K562 (cell line): Measurements from ENCODE around the gene SYT6. TPM values are rescaled to one million over a fixed set of nuclear protein-coding genes. Genes with fewer than 3 reads are reported as not detected.

Experiments
- ATAC-seq: fragments of 200-7000 bp; cut with Tn5 transposase; 3 replicates; pipeline ENCODE4 v1.9.1; 2020; ENCODE audit warnings: moderate library complexity
- BruUV-seq: library from RNA; stranded (reverse); fragments of 400-500 nt; replicated peaks from 2 replicates; lab custom pipeline; 2021; lab: Mats Ljungman, UMichigan
- CTCF ChIA-PET: fragments of 300-600 bp; formaldehyde crosslinking; extraction: SDS; loops from one replicate; lab custom pipeline; 2021; ENCODE audit warnings: low intra/inter-chr PET ratio; lab: Yijun Ruan, JAX
- POLR2A ChIA-PET: fragments of 300-600, 350-650 bp; sonication (Branson Sonifier 250); formaldehyde crosslinking; extraction: SDS; loops from one replicate; lab custom pipeline; 2021; ENCODE audit warnings: antibody characterized with exemption, inconsistent platforms; lab: Yijun Ruan, JAX
- DNase-seq, 4 experiments: peaks; one replicate each; pipeline versions ENCODE4 v3.0.0 to v3.0.0-alpha.2; 2011 to 2018; ENCODE audit warnings: low spot score in 3 of 4, mixed read lengths in 3 of 4; ENCODE audit errors: extremely low read depth in 1 of 4
- FAIRE-seq: peaks from 2 replicates; lab custom pipeline; 2011; peaks lifted over from hg19 to GRCh38; lab: Jason Lieb, UNC
- H2AFZ ChIP-seq: 2 replicates; pipeline ENCODE4 v1.6.0; 2011; ENCODE audit warnings: low read depth, low read length, control low read depth, inconsistent platforms
- H3K27ac ChIP-seq: fragments of 200-600 bp; 3 replicates; pipeline ENCODE4 v1.8.0; 2011; ENCODE audit warnings: low read depth, mild to moderate bottlenecking, control low read depth, inconsistent platforms, low read length, moderate library complexity, mixed read lengths; ENCODE audit errors: extremely low read depth
- H3K27me3 ChIP-seq, 2 experiments: fragments of 300-600 bp in 1 of 2; 2 replicates in 1 of 2; 3 replicates in 1 of 2; pipeline versions ENCODE4 v1.6.0 to v1.8.0; 2011; ENCODE audit warnings: inconsistent platforms in 2 of 2, low read length in 2 of 2, mild to moderate bottlenecking in 1 of 2, mixed read lengths in 1 of 2, moderate library complexity in 1 of 2; ENCODE audit not compliant: control insufficient read depth in 2 of 2, insufficient read depth in 2 of 2
- H3K36me3 ChIP-seq: fragments of 300-600 bp; 3 replicates; pipeline ENCODE4 v1.8.0; 2011; ENCODE audit warnings: mild to moderate bottlenecking, low read length, inconsistent platforms; ENCODE audit not compliant: control insufficient read depth, insufficient read depth
- H3K4me1 ChIP-seq, 2 experiments: fragments of 200-600 bp in 1 of 2; replicated peaks in 1 of 2; 2 replicates in 1 of 2; 3 replicates in 1 of 2; pipeline versions ENCODE4 v1.5.1 to v1.8.0; 2011; ENCODE audit warnings: inconsistent platforms in 2 of 2, low read length in 2 of 2, mild to moderate bottlenecking in 1 of 2, mixed read lengths in 1 of 2, moderate library complexity in 1 of 2; ENCODE audit not compliant: control insufficient read depth in 2 of 2, insufficient read depth in 2 of 2
- H3K4me2 ChIP-seq: 2 replicates; pipeline ENCODE4 v1.6.1; 2011; ENCODE audit warnings: low read length, control low read depth, inconsistent platforms, mixed read lengths; ENCODE audit not compliant: insufficient read depth
- H3K4me3 ChIP-seq: fragments of 200-600 bp; sonication (generic), shearing (Covaris generic); 2 replicates; pipeline ENCODE4 v1.5.1; 2016; ENCODE audit warnings: control low read depth, inconsistent platforms
- H3K79me2 ChIP-seq: fragments of 200-600 bp; 3 replicates; pipeline ENCODE4 v1.8.0; 2011; ENCODE audit warnings: low read length, inconsistent platforms; ENCODE audit not compliant: control insufficient read depth, insufficient read depth
- H3K9ac ChIP-seq, 2 experiments: 2 replicates each; pipeline versions ENCODE4 v1.6.0 to v1.6.1; 2011; ENCODE audit warnings: low read depth in 2 of 2, low read length in 2 of 2, control low read depth in 1 of 2, inconsistent platforms in 1 of 2, mild to moderate bottlenecking in 1 of 2, mixed read lengths in 1 of 2; ENCODE audit not compliant: insufficient read depth in 1 of 2
- H3K9me1 ChIP-seq: one replicate; pipeline ENCODE4 v1.6.0; 2011; ENCODE audit warnings: inconsistent platforms, mild to moderate bottlenecking, low read length, moderate library complexity; ENCODE audit not compliant: control insufficient read depth, insufficient read depth
- H3K9me3 ChIP-seq: replicated peaks from 2 replicates; pipeline ENCODE4 v1.5.1; 2011; ENCODE audit warnings: low read depth, low read length, inconsistent platforms; ENCODE audit not compliant: control insufficient read depth, insufficient read depth
- H4K20me1 ChIP-seq: replicated peaks from 2 replicates; pipeline ENCODE4 v1.6.1; 2011; ENCODE audit warnings: low read length, inconsistent platforms, mixed read lengths; ENCODE audit not compliant: control insufficient read depth, insufficient read depth
- CBFA2T2 ChIP-seq: fragments of 450-650 bp; conservative IDR thresholded peaks from 2 replicates; pipeline ENCODE4 v1.6.1; 2017; ENCODE audit warnings: mild to moderate bottlenecking
- CBFA2T3 ChIP-seq: fragments of 450-650 bp; IDR thresholded peaks from 2 replicates; pipeline ENCODE4 v1.6.1; 2017
- CBX8 ChIP-seq: fragments of 200-600 bp; sonication (generic); IDR thresholded peaks from 2 replicates; pipeline ENCODE4 v1.6.1; 2012; ENCODE audit warnings: borderline replicate concordance, mixed run types, low read depth, mild to moderate bottlenecking, moderate library complexity, mixed read lengths, low read length, control low read depth, inconsistent platforms; ENCODE audit not compliant: poor library complexity, severe bottlenecking; ENCODE audit errors: extremely low read depth
- ESRRA ChIP-seq: fragments of 450-650 bp; IDR thresholded peaks from 2 replicates; pipeline ENCODE4 v1.6.1; 2014; ENCODE audit warnings: low read depth, mild to moderate bottlenecking, moderate library complexity, borderline replicate concordance
- FOXJ2 ChIP-seq: fragments of 200-800 bp; sonication (Bioruptor generic); IDR thresholded peaks from 2 replicates; pipeline ENCODE4 v1.6.1; 2016; ENCODE audit warnings: missing genetic modification characterization, missing compliant biosample characterization
- KDM1A ChIP-seq, 2 experiments: fragments of 450-650 bp; IDR thresholded peaks; 2 replicates each; pipeline ENCODE4 v1.6.1; 2016; ENCODE audit warnings: mild to moderate bottlenecking in 2 of 2
- MYNN ChIP-seq, 2 experiments: sonication (generic); formaldehyde crosslinking in 1 of 2; IDR thresholded peaks; 2 replicates each; pipeline versions ENCODE4 v1.5.0 to v1.6.1; 2016 to 2020; ENCODE audit warnings: antibody characterized with exemption in 1 of 2, missing genetic modification reagents in 1 of 2
- TAL1 ChIP-seq: fragments of 450-650 bp; IDR thresholded peaks from 2 replicates; pipeline ENCODE4 v1.6.1; 2016; ENCODE audit warnings: mild to moderate bottlenecking
- WGBS: fragments of 100-300 bp; shearing (Covaris generic); methylation state at CpG from one replicate; pipeline ENCODE4 v1.1.6; 2016; ENCODE audit warnings: low coverage, mixed read lengths; ENCODE audit not compliant: insufficient coverage; ENCODE audit errors: missing lambda C conversion rate; 5-methylcytosine and 5-hydroxymethylcytosine counted together
- in situ Hi-C: fragments of 300-500 bp; cut with MboI; formaldehyde crosslinking; loops from 4 replicates; pipeline ENCODE4 v1.15.0; 2018; ENCODE audit warnings: inconsistent platforms, mixed read lengths
- intact Hi-C: fragments of 100-400 bp; cut with micrococcal nuclease; formaldehyde crosslinking; loops from 2 replicates; pipeline ENCODE4 v1.14.2; 2022
- polyA plus RNA-seq, 8 experiments: library from polyadenylated mRNA; depleted of rRNA in 4 of 8; stranded (reverse) in 5 of 8; unstranded in 3 of 8; fragments of >200 nt; fragmentation: Nextera tagmentation in 2 of 8; fragmentation: Illumina TruSeq in 1 of 8; extraction: Ambion mirVana in 2 of 8; extraction: Trizol in 1 of 8; gene quantifications; 2 replicates each; pipeline versions ENCODE4 v1.2.1 to v1.2.3, GENCODE V29; 2011 to 2014; ENCODE audit warnings: inconsistent platforms in 1 of 8, missing spikeins in 1 of 8
- total RNA-seq, 7 experiments: library from RNA; depleted of rRNA in 6 of 7; stranded (reverse); fragments of >200 nt in 6 of 7; fragmentation: Illumina TruSeq in 2 of 7; extraction: Trizol in 2 of 7; gene quantifications; 2 replicates each; pipeline versions ENCODE4 v1.2.1 to v1.2.3, GENCODE V29; 2011 to 2021; ENCODE audit warnings: low replicate concordance in 1 of 7

Gene SYT6
- total and polyA plus RNA-seq, 9 of the 15 experiments (the other 6 are each of a cell fraction or from before 2014, with no cell fraction given), result 0.06 TPM; not detected in 8

- Histone ChIP-seq H3K27me3 (peaks cover 6 to 8% of the 10 kb centered on the region in 2 experiments; a peak in 4 of 5 replicates), H3K9me1 (no peaks in the 10 kb centered on the region), H3K27ac (no peak overlapping the region), H3K36me3 (no peaks in the 10 kb centered on the region), H3K4me2 (no peak overlapping the region), H3K4me1 (no peaks in the 10 kb centered on the region), H2AFZ (no peak overlapping the region), H3K9ac (no peak overlapping the region), H3K4me3 (no peak overlapping the region), H4K20me1 (no peaks in the 10 kb centered on the region), H3K79me2 (no peaks in the 10 kb centered on the region), H3K9me3 (no peaks in the 10 kb centered on the region)
- FAIRE-seq (no peak), ATAC-seq (no peak), DNase-seq (no peak)
- TF ChIP-seq MYNN (IDR thresholded peaks at IDR 0.05) (no peak), MYNN (CRISPR knock-in tag; IDR thresholded peaks at IDR 0.05) (no peak)
- intact Hi-C loops, result no loop called here
- CTCF ChIA-PET, result no interaction called here
- POLR2A ChIA-PET, result interaction anchor here (0.7 kb wide), 1 partner anchor 34 kb away, joined by 3 read pairs; no protein-coding TSS in a partner anchor
- WGBS, result 1% methylated on average over 5 of the region's 5 CpGs
- in situ Hi-C loops, result no loop called here
- no TSS peak for BruUV-seq
Observed at GRCh38 chr1:114043548-114043947, 110.1 kb downstream of the SYT6 start.

- 0 out of 2 replicates have a peak, but pooled peaks have one; percentile 10 for TF ChIP-seq TAL1
- TF ChIP-seq CBFA2T2, result peak; percentile 50
- peak; percentile 41 to 43; a peak in 2 of 4 replicates for TF ChIP-seq KDM1A (IDR thresholded peaks at IDR 0.05)
- TF ChIP-seq CBFA2T3, result peak; percentile 58
- no peak for TF ChIP-seq CBX8
- TF ChIP-seq FOXJ2 (tag), result no peak
- peak; percentile 23; the same call in 1 of the 2 replicates for TF ChIP-seq ESRRA
- BruUV-seq, result no TSS peak
- ATAC-seq, result no peak
- no peaks in the 10 kb centered on the region for H3K79me2 ChIP-seq
- no peak for FAIRE-seq
- no peak overlapping the region for H3K9ac ChIP-seq
- intact Hi-C loops (no loop called here), in situ Hi-C loops (no loop called here)
- H3K4me1 ChIP-seq, result no peaks in the 10 kb centered on the region
- DNase-seq, result no peak
- H2AFZ ChIP-seq, result no peak overlapping the region
- ChIA-PET CTCF (no interaction called here), POLR2A (interaction anchor here (0.7 kb wide), 1 partner anchor 33 kb away, joined by 3 read pairs; no protein-coding TSS in a partner anchor)
- H3K4me3 ChIP-seq, result no peak overlapping the region
- H3K27me3 ChIP-seq, result peaks cover 6 to 8% of the 10 kb centered on the region in 2 experiments; a peak in 4 of 5 replicates
- no peaks in the 10 kb centered on the region for H3K36me3 ChIP-seq
- WGBS, result 2% methylated on average over 4 of the region's 4 CpGs
- no peaks in the 10 kb centered on the region for H3K9me3 ChIP-seq
- H4K20me1 ChIP-seq, result no peaks in the 10 kb centered on the region
- no peak overlapping the region for H3K27ac ChIP-seq
- H3K9me1 ChIP-seq, result no peaks in the 10 kb centered on the region
- no peak overlapping the region for H3K4me2 ChIP-seq
Observed at GRCh38 chr1:114043054-114043453, 110.6 kb downstream of the SYT6 start.
